SIG-M5 (cell line): ENCODE measurements around the gene RGL4.
"Not testable (repeated sequence)": the region's sequence is repeated elsewhere in the genome, so short reads cannot be mapped to it uniquely, and the experiment has no call there.

ENCODE experiments used
- DNase-seq: peaks from one replicate; lab custom pipeline; 2025; lab: John Stamatoyannopoulos, UW

The RGL4 gene

GRCh38 chr22:23698673-23699235 lies 7.9 kb downstream of the RGL4 start:
- DNase-seq, result no peak

DNA sequence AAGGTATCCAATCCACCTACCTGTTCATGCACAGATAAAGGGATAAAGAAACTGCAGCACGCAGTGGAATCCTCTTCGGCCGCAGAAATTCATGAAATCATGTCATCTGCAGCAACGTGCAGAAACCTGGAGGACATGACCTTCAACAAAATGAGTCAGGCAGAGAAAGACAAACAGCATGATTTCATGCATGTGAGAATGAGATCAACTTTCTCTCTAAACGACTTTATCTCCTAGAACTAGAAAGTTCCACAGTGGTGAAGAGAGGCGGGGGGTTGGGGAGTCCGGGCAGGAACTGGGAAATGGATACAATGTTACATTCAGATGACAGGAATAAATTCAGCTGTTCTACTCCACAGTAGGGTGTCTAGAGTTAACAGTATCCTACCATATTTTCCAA lies 9.9 kb downstream of the RGL4 start:
- no peak for DNase-seq

DNA sequence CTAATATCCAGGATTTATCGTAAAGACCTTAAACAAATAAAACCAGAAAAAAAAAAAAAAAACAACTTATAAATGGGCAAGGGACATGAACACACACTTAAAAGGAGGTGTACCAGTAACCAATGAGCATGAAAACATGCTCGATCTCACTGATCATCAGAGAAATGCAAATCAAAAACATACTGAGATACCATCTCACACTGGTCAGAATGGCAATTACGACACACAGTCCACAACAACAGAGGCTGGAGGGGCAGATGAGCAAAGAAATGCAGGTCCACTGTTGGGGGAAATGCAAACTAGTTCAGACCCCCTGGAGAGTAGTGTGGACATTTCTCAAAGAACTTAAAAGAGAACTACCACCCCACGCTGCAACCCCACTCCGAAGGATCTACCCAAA lies 13.2 kb downstream of the RGL4 start:
- DNase-seq, result no peak

- DNase-seq, result no peak
Observed at GRCh38 chr22:23704829-23705228, 14.0 kb downstream of the RGL4 start.

DNA sequence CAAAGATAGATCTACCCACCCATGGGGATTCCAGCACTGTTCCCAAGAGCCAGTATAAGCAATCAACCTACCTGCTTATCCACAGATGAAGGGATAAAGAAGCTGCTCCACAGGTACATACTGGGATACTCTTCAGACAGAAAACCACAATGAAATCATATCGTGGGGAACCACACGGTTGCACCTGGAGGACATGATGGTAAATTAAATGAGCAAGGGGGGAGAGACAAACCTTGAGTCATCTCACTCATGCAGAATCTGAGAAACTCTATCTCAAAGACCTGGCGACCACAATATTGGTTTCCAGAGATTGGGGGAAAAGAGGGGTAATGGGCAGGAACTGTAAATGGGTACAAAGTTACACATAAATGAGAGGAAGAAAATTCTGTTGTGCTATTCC lies 14.5 kb downstream of the RGL4 start:
- DNase-seq, result no peak

DNA sequence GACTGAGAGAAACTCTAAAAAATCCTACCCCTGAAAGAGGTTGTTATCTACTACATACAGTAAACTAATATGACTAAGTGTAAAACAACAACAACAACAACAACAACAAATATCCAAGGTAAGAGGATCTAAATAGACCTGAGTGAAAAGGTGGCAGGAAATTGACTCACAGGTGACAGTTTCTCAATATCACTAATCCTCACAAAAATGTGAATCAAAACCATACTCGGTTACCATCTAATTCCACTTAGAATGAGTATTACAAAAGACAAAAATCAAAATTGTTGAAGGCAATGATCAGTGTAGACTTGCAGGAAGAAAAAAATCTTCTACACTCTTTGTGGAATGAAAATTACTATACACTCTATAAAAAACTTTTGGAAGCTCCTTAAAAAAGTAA lies 17.5 kb downstream of the RGL4 start:
- DNase-seq, result no peak

DNA sequence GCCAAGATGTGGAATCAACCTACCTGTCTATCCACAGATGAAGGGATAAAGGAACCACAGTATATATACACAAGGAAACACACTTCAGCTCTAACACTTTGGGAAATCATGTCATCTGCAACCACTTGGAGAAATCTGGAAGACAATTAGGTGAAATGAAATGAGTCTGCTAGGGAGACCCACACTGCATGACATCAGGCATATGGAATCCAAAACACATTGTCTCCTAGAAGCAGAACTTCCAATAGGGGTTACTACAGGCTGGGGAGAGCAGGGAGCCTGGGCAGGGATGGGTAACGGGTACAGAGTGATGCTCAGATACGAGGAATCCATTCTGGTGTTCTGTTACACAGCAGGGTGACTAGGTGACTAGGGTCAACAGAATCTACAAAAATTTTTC lies 18.3 kb downstream of the RGL4 start:
- DNase-seq, result no peak

DNA sequence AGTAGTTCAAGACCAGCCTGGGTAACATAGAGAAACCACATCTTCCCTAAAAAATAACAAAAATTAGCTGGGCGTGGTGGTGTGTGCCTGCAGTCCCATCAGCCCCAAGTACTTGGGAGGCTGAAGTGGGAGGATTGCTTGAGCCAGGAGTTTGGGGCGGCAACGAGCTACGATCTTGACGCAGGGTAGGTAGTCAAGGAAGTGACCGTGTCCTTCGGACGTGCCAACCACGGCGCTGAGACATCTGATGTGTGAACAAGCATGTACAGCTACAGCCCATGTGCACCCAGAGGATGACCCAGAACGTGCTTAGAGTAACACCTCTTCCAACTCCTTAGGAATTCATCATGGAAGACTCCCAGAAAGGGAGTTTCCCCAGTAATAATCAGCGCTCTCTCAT lies 21.4 kb downstream of the RGL4 start:
- DNase-seq, result no peak

DNA sequence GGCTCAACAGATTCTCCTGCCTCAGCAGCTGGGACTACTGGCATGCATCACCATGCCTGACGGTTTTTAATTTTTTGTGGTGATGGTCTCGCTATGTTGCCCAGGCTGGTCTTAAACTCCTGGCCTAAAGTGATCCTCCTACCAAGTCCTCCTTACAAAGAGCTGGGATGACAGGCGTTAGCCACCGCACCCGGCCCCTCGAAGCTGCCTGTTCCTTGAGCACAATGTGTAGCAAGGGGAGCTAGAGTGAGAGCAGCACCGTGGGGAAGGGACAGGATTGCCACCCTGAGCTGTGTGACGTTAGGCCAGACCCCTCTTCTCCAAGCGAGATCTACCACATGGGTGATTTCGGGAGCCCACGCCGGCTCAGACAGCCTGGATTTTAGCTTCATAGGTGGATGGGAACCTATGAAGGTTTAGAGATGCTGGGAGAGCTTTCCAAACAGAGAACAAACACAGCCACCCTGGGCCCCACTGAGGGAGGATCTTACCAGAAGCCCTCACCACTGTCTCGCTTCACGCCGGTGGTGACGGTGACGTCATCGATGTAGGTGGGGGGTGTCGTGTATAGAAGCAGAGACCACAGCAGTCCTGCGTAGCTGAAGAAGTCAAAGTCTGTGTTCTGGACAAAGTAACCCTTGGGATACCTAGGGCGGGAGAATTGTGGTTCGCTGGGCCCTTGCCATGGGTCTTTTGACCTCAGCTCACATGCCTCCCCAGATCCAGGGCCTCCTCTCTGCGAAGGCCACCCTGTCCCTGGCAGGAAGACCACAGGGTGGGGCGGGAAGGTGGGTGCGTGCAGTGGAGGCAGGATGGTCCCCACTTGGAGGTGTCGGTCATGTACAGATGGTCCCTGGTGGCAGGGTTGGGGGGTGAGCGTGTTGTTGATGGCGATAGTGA lies 23.1 kb downstream of the RGL4 start:
- DNase-seq, result no peak

DNA sequence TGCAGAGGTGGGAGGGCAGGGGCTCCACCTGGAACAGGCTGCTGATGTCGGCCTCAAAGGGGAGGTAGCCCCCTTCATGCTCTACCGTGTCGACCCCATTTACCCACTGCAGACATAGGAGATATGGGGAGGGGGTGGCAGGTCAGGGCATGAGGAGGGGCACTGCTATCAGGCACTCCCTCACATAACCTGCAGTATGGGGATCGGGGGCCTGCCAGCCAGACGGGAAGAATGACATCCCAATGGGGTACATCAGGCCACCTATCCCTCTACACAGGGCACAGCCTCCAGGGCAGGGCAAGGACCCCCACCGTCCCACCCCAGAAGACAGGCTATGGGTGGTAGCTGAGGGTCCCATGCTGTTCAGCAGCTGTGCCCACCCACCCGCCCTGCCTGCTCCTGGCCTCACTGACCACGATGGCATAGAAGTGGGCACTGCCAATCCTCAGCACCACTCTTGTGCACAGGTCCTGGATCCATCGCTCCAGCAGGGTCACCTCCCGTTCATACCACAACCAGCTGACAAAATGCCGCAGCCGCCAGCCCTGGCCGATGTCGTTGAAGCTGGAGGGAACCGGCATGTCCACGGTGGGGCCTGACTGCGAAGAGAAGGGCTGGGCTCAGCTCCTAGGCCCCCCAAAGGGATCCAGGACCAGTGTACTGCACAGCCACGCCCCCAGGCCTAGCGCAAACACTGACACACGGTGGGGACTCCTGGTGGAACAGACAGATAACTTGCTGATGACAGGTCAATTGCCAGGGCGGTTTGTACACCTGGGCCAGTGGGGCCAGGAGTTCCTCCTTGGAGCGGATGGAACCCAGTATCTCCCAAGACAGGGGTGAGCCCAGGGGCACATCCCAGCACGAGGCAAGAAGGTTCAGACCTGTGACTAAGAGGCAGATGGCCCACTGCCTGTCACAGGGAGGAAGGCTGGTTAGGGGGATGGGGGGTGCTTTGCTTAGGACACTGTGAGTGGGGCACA lies 24.1 kb downstream of the RGL4 start:
- DNase-seq, result no peak

GRCh38 chr22:23715806-23716375 lies 25.1 kb downstream of the RGL4 start:
- no peak for DNase-seq

DNA sequence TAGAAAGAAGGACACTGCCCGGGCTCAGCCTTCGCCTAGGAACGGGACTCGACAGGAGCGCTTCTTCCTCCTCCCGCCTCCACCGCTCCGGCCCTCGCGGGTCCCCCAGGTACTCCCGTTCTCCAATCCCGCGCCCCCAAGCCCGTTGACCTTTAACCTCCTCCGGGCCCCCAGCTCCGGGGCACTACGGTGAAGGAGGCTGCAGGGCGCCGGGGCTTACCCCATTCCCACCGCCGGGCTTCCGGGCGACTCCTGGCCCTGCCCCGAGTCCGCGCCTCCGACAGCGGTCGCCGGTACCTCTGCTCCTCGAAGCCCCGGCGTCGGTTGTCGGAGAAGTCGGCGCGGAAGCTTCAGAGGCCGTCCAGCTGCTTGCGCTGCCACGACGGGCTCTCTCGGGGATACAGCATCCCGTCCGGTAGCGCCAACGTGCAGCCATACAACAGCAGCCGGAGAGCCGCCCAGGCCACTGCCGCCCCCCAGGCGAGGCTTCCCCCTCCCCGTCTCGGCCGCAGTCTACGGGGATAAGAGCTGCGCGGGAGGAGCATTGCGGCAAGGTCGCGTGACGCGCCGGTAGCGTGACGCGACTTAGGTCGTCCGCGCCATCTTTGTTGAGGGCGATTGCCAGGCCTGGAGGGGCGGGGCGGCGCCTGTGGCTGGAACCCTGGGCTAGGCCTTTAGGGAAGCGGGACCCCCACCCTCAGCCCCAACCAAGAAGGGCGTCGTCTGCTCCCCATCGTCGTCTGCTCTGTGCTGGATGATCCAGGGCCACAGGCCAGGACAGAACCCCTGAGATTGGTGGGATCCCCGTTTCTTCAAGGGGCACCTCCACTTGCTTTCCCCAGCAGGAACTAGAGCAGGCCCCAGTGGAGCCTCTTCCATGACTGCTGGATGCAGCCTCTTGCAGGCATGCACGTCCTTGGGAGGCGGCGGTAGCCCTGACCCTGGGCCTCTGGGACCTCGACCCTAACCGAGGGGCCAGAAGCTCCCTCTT lies 26.3 kb downstream of the RGL4 start:
- DNase-seq, result no peak

- DNase-seq, result no peak
Observed at GRCh38 chr22:23718371-23719165, 27.8 kb downstream of the RGL4 start.

GRCh38 chr22:23720855-23721254 lies 30.0 kb downstream of the RGL4 start:
- no peak for DNase-seq

GRCh38 chr22:23722160-23722559 lies 31.3 kb downstream of the RGL4 start:
- no peak for DNase-seq

GRCh38 chr22:23722724-23723123 lies 31.9 kb downstream of the RGL4 start:
- DNase-seq, result no peak

DNA sequence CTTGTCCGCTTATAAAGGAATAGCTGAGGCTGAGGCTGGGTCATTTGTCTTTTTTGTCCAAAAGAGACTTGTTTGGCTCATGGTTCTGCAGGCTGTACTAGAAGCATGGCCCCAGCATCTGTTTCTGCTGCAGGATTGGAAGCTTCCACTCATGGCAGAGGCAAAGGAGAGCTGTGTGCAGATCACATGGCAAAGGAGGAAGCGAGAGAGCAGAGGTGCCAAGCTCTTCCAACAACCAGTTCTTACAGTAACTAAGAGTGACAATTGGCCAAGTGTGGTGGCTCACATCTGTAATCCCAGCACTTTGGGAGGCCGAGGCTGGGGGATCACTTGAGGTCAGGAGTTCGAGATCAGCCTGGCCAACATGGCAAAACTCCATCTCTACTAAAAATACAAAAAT lies 37.3 kb downstream of the RGL4 start:
- DNase-seq, result not testable (repeated sequence)

- no peak for DNase-seq
Observed at GRCh38 chr22:23737696-23738095, 46.9 kb downstream of the RGL4 start.

DNA sequence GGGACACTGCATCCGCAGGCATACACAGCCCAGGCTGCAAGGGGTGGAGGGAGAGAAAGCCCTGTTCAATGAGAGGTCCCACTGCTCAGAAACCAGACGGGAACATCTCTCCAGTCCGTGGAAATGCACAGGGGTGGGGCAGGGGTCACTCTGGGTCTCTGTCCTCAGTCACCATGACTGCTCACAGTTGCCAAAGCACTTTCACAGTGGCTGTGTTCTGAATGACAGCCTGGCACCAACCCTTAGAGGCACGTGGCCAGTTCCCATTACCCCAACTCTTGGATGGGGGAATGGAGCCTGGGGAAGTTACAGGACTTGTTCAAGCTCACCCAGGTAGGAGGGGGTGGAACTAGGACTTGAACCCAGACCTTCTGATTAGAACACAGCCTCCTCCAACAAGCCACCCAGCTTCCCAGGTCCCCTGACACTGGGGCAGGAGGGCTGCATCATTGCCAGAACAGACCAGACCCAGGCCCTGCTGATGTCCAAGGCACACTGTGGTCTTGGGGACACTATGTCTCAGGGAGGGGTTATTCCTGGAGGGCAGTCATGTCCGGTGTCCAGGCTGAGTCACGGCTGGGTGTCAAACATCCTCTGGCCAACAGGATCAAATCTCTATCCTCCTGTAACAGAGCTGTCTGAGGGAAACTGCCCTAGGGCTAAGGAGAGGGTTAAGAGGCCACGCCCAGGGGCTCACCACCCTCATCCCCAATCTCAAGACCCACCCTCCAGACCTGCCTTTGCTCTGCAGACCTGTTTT lies 51.9 kb downstream of the RGL4 start:
- no peak for DNase-seq
